SH-SY5Y (cell line): Measurements from ENCODE around the gene COL6A1.

ENCODE experiments used
- GATA2 ChIP-seq: IDR thresholded peaks from 2 replicates; pipeline ENCODE4 v1.6.1; 2011; ENCODE audit warnings: mild to moderate bottlenecking, low read depth, low read length
- GATA3 ChIP-seq: IDR thresholded peaks from 2 replicates; pipeline ENCODE4 v1.6.1; 2011; ENCODE audit warnings: low read depth, mild to moderate bottlenecking, low read length, moderate library complexity

COL6A1 gene

GRCh38 chr21:45981151-45982091, at the start of gene COL6A1:
Gene COL6A1 (plus strand): TSS chr21:45981770. CDS start chr21:45981851, 81 bp downstream.
- TF ChIP-seq GATA2 (peak; percentile 56), GATA3 (no peak)

GRCh38 chr21:45932922-45933502, 48.6 kb upstream of the COL6A1 start:
- no peak for TF ChIP-seq GATA2
- no peak for TF ChIP-seq GATA3

DNA sequence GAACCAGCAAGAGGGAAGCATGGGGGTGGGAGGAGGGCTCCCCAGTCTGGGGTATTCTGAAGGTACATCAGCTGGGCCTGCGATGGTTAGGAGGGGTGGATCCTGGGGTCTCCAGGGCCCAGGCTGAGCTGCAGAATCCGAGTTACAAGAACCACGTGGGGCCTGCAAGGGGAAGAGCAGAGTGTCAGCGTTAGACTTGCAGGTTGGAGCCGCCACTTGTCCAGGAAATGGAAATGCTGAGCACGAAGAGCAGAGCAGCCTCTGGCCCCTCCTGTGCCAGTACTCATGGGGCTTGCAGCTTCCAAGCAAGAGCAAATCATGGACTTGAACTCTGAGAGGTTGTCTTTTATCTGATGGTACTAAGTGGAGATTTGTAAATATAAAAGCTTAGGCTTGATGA, 47.5 kb upstream of the COL6A1 start:
- TF ChIP-seq GATA2: no peak

DNA sequence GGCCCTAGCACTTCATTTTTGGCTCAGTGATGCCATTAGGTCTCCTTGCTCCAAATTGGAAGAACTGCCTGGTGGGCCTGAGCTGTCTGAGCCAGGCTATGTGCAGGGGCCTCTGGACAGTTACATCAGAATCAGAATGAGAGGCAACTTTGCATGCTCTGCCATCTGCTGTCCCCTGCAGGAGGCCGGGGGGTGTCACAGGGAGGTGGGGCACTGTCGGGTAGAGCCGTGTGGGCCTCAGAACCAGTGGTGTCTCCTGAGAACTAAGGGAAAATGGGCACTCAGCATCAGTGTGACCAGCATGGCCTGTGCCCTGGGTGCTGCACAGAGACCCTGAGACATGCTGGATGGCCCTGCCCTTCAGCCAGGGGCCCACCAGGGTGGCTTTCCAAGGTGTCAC, 47.0 kb upstream of the COL6A1 start:
- TF ChIP-seq GATA2: no peak
- TF ChIP-seq GATA3: no peak

DNA sequence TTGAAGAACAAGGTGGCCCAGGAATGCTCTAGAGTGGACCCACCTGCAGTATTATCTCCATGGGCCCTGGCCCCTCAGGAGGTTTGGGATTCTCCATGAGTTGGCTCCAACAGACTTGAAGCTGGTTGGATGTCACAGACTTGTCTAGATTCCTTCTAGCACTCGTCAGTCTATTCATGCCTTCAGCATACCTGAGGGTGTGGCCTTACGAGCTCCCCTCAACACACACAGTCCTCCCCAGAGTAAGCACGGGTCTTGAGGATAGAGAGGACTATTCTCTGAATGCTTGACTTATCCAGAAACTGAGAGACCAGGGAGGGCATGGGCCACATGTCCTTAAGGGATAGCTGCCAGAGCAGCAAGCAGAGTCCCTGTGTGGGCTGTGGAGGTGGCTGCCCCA, 45.9 kb upstream of the COL6A1 start:
- no peak for TF ChIP-seq GATA2

DNA sequence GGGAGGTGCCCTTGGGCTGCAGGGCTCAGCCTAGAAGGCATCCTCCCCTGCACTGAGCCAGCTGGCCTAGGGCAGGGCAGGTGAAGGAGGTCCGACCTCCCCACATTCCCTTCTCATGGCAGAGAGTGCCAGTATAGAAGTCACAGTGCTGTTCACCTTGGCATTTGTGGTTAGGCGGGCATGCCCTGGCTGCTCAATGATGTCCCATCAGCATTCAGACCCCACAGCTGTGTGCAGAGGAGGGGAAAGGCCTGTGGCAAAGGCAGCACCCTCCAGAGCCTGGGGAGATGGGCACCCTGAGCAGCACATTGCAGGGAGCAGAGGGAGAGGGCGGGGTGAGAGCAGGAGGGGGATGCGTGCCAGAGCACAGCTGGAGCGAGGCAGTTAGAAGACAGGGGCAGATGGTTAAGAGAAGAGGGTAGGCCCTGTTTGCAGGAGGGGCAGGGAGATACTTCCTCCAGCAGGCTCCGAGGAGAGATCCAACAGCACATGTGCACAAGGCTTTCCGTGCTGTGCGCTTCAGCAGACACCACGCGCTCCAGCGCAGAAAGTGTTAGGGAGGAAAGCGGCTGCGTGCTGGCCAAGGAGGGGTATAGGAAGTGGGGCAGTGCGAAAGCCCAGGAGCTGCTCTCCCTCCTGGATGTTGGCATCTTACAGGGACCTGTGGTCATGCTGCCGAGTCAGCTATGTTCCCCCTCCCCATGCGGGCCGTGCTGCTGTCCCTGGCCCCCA, 43.7 kb upstream of the COL6A1 start:
- TF ChIP-seq GATA3 (no peak), GATA2 (no peak)

- no peak for TF ChIP-seq GATA3
- TF ChIP-seq GATA2: no peak
These were observed 43.2 kb upstream of the COL6A1 start for GRCh38 chr21:45938453-45938755.

DNA sequence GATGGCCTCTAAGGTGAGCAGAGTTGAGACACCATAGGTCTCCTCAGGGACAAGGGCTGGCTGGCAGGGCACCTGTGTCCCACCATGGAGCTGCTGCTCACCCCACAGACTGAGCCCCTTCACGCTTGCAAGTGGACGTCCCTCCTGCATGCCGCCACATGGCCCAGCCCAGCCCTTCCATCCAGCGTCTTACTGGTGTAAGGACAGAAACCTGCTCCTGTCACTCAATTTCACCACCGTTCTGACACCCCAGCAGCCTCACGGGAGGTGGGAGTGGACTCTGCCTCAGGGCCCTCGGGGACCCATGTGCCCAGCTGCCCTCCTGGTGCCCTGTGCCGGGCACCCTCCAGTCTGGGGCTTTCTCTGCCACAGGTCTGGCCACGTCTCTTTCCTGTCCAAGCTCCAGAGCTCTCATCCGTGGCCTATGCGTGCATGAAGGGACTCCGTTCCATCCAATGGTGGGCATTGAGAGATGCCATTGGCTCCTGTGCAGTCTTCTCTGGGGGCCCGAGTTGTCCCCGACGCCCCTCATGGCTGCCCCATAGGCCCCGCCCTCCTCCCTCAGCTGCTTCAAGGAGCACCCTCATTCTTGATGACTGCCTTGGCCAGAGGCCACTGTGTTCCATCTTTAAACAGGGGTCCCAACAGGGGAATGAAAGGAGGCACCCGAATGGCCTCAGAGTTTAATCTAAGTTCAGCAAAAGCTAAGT, 42.6 kb upstream of the COL6A1 start:
- no peak for TF ChIP-seq GATA2
- no peak for TF ChIP-seq GATA3

- no peak for TF ChIP-seq GATA2
- no peak for TF ChIP-seq GATA3
These were observed 42.0 kb upstream of the COL6A1 start for GRCh38 chr21:45939521-45940045.

DNA sequence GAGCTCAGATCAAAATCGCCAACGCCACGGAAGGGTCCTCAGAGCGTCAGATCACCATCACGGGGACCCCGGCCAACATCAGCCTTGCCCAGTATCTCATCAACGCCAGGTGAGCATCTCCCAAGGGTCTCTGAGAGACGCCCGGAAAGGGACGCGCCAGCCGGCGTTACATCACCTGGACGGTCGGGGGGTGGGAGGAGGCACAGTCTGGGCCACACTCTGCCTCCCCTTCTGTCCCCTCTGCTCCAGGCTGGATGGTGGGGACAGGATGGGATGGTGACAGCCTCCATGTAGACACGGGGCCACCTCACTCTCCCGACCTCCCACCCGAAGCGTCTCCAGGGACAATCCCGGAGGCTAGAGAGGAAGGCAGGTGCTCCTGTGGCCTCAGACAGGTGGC, 41.5 kb upstream of the COL6A1 start:
- TF ChIP-seq GATA3 (no peak), GATA2 (no peak)

DNA sequence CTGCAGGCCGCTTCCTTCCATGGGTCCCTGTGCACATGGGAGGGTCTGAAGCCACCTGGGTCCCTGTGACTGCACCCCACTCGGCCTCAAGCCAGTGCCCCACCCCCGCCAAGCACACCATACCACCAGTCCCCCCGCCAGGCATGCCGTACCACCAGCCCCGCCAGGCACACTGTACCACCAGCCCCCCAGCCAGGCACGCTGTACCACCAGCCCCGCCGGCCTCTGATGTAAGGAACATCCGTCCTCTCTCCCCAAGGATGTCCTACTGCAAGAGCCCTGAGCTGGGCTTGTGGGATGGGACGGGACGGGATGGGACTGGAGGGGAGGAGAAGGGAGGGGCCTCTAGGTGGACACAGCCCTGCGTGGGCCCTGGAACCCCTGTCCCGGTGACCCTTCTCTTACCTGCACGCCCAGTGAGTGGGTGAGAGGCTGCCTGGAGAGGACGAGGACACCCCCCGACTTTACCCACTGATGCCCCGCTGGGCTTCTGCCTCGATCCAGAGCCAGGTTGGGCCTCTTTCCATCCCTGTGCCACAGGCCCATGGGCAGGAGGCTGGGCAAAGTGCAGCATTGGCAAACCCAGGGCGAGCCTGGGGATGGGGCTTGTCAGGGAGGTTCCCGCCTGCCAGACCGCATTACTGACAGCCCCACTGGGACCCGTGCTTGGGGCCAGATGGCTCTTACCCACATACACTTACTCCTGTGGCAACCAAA, 40.8 kb upstream of the COL6A1 start:
- TF ChIP-seq GATA2 (no peak), GATA3 (no peak)

DNA sequence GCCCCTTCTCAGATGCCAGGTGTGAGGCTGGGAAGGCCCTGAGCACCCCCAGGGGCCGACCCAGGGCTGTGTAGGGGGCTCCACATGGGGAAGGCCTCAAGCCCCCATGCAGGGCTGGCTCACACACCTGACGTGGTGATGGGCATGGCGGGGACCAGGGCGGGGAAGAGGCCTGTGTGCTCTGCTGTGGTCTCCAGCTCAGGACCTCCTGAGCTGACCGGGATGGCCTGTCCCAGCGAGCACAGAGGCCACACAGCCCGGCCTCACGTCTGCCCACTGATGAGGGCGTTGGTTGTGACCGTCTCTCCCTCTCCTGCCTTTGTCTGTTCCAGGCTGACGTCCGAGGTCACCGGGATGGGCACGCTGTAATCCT, 40.2 kb upstream of the COL6A1 start:
- TF ChIP-seq GATA2: no peak
- TF ChIP-seq GATA3: no peak

- no peak for TF ChIP-seq GATA2
- TF ChIP-seq GATA3: no peak
These were observed 39.6 kb upstream of the COL6A1 start for GRCh38 chr21:45941717-45942546.

GRCh38 chr21:45942755-45943629, 38.6 kb upstream of the COL6A1 start:
- no peak for TF ChIP-seq GATA3
- no peak for TF ChIP-seq GATA2
